Fibroblast of lung (primary cell): Measurements from ENCODE around the gene ARID4A. TPM values are rescaled to one million over a fixed set of nuclear protein-coding genes. Genes with fewer than 3 reads are reported as not detected.

Experiments used
- DNase-seq, 2 donors: peaks; one replicate each; pipeline versions ENCODE4 v3.0.0 to v3.0.0-alpha.2; 2010; ENCODE audit warnings: low read depth in 2 of 2
- H2AFZ ChIP-seq: 2 replicates; pipeline ENCODE4 v1.5.1; 2012; ENCODE audit warnings: low read length, control low read depth, inconsistent platforms
- H3K27ac ChIP-seq: 2 replicates; pipeline ENCODE4 v1.5.1; 2011; ENCODE audit warnings: low read length, control low read depth; ENCODE audit not compliant: insufficient read depth
- H3K27me3 ChIP-seq: 2 replicates; pipeline ENCODE4 v1.5.1; 2011; ENCODE audit warnings: mild to moderate bottlenecking, low read length; ENCODE audit not compliant: control insufficient read depth, insufficient read depth
- H3K36me3 ChIP-seq: 2 replicates; pipeline ENCODE4 v1.5.1; 2011; ENCODE audit warnings: low read length; ENCODE audit not compliant: control insufficient read depth, insufficient read depth
- H3K4me1 ChIP-seq: 2 replicates; pipeline ENCODE4 v1.5.1; 2011; ENCODE audit warnings: low read length; ENCODE audit not compliant: control insufficient read depth, insufficient read depth; ENCODE audit errors: extremely low read depth
- H3K4me2 ChIP-seq: 2 replicates; pipeline ENCODE4 v1.5.1; 2011; ENCODE audit warnings: low read length, control low read depth; ENCODE audit not compliant: insufficient read depth; ENCODE audit errors: extremely low read depth
- H3K4me3 ChIP-seq, 4 experiments: fragments of 200-600 bp in 1 of 4; sonication (generic) in 1 of 4; replicated peaks in 1 of 4; 2 replicates each; pipeline ENCODE4 v1.5.1; 2011 to 2016; ENCODE audit warnings: low read length in 4 of 4, low read depth in 3 of 4, mild to moderate bottlenecking in 3 of 4, control low read depth in 2 of 4, inconsistent platforms in 1 of 4, mixed read lengths in 1 of 4; ENCODE audit not compliant: insufficient read depth in 1 of 4; ENCODE audit errors: control extremely low read depth in 1 of 4
- H3K79me2 ChIP-seq: 2 replicates; pipeline ENCODE4 v1.5.1; 2012; ENCODE audit warnings: mild to moderate bottlenecking, low read length, inconsistent platforms; ENCODE audit not compliant: control insufficient read depth, insufficient read depth
- H3K9ac ChIP-seq: 2 replicates; pipeline ENCODE4 v1.5.1; 2011; ENCODE audit warnings: mild to moderate bottlenecking, low read length, control low read depth; ENCODE audit not compliant: insufficient read depth
- H3K9me3 ChIP-seq: 2 replicates; pipeline ENCODE4 v1.5.1; 2012; ENCODE audit warnings: low read depth, low read length; ENCODE audit not compliant: control insufficient read depth, insufficient read depth
- H4K20me1 ChIP-seq: 2 replicates; pipeline ENCODE4 v1.5.1; 2011; ENCODE audit warnings: low read length; ENCODE audit not compliant: control insufficient read depth, insufficient read depth; ENCODE audit errors: extremely low read depth
- EZH2 ChIP-seq: IDR thresholded peaks from 2 replicates; pipeline ENCODE4 v1.5.1; 2012; ENCODE audit warnings: low read length, control low read depth, mild to moderate bottlenecking; ENCODE audit errors: missing control alignments
- polyA plus RNA-seq, 2 donors: library from polyadenylated mRNA; depleted of rRNA in 1 of 2; stranded (reverse) in 1 of 2; unstranded in 1 of 2; fragments of >200 nt; gene quantifications; 2 replicates each; pipeline ENCODE4 v1.2.1, GENCODE V29; 2011 to 2012; ENCODE audit warnings: missing spikeins in 1 of 2
- total RNA-seq: library from RNA; depleted of rRNA; stranded (reverse); fragments of >200 nt; gene quantifications from 2 replicates; pipeline ENCODE4 v1.2.1, GENCODE V29; 2014
- TF ChIP-seq, protein P1 (sequence below), 2 donors: IDR thresholded peaks in 1 of 2; conservative IDR thresholded peaks in 1 of 2; 1 replicate in 1 of 2; 2 replicates in 1 of 2; pipeline ENCODE4 v1.5.1; 2011 to 2012; ENCODE audit warnings: low read length in 2 of 2, control low read depth in 1 of 2, inconsistent platforms in 1 of 2, low read depth in 1 of 2, mild to moderate bottlenecking in 1 of 2

Gene ARID4A
- total and polyA plus RNA-seq, 2 donors (not counting 1 experiment from before 2014, with no cell fraction given) = 12.1 to 12.2 TPM

DNA sequence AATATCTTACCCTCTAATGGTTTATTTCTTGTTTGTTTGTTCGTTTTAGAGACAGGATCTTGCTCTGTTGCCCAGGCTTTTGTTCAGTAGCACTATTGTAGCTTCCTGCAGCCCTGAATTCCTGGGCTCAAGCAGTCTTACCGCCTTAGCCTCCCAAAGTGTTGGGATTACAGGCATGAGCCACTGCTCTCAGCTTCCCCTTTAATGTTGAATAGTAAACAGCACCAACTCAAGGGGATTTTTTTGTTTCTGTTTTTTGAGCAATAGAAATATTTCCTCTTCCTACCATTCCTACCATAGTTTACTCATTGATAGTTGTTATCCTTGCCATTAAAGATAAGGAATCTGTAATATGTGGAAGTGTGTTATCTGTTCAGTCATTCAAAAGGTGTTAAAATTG, 10.7 kb downstream of the ARID4A start:
- no peak overlapping the region for H3K9ac ChIP-seq
- no peak for DNase-seq
- H3K27ac ChIP-seq = no peak overlapping the region

DNA sequence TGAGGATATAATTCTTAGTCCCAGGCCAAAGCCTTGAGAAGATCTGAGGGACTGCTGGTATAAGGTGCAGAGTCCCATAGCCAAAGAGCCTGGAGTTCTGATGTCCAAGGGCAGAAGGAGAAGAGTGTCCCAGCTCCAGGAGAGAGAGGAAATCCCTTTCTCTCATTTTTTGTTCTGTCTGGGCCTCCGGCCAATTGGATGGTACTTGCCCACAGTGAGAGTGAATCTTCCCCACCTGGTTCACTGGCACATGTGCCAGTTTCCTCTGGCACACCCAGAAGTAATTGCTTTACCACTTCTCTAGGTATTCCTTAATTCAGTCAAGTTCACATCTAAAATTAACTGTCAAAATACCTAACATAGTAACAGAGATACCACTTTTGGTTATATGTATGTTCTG, 15.3 kb downstream of the ARID4A start:
- H3K27ac ChIP-seq = no peak overlapping the region
- peaks cover 2% of the 10 kb centered on the region for H3K4me1 ChIP-seq
- H3K27me3 ChIP-seq = no peaks in the 10 kb centered on the region
- H3K79me2 ChIP-seq = no peaks in the 10 kb centered on the region
- H3K4me3 ChIP-seq = no peak overlapping the region
- no peaks in the 10 kb centered on the region for H3K9me3 ChIP-seq
- no peaks in the 10 kb centered on the region for H4K20me1 ChIP-seq
- H3K9ac ChIP-seq = no peak overlapping the region
- TF ChIP-seq, protein P1, sequence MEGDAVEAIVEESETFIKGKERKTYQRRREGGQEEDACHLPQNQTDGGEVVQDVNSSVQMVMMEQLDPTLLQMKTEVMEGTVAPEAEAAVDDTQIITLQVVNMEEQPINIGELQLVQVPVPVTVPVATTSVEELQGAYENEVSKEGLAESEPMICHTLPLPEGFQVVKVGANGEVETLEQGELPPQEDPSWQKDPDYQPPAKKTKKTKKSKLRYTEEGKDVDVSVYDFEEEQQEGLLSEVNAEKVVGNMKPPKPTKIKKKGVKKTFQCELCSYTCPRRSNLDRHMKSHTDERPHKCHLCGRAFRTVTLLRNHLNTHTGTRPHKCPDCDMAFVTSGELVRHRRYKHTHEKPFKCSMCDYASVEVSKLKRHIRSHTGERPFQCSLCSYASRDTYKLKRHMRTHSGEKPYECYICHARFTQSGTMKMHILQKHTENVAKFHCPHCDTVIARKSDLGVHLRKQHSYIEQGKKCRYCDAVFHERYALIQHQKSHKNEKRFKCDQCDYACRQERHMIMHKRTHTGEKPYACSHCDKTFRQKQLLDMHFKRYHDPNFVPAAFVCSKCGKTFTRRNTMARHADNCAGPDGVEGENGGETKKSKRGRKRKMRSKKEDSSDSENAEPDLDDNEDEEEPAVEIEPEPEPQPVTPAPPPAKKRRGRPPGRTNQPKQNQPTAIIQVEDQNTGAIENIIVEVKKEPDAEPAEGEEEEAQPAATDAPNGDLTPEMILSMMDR (conservative IDR thresholded peaks at IDR 0.05 in 1 of 2, IDR thresholded peaks at IDR 0.05 in 1 of 2; ENCODE audit: low read depth in 1 of 2, low read length in 2 of 2) = no peak
- TF ChIP-seq EZH2 = no peak
- DNase-seq = no peak
- H3K36me3 ChIP-seq = peaks cover 1% of the 10 kb centered on the region
- H3K4me2 ChIP-seq = no peak overlapping the region
- H2AFZ ChIP-seq = no peak overlapping the region

More for the DNA sequence above, 10.7 kb downstream of the ARID4A start:
- no peaks in the 10 kb centered on the region for H3K79me2 ChIP-seq
- H3K36me3 ChIP-seq = peaks cover 1% of the 10 kb centered on the region
- TF ChIP-seq EZH2 = no peak
- TF ChIP-seq, protein P1 (conservative IDR thresholded peaks at IDR 0.05 in 1 of 2, IDR thresholded peaks at IDR 0.05 in 1 of 2; ENCODE audit: low read depth in 1 of 2, low read length in 2 of 2) = no peak
- H3K4me1 ChIP-seq = no peaks in the 10 kb centered on the region
- H3K27me3 ChIP-seq = no peaks in the 10 kb centered on the region
- no peaks in the 10 kb centered on the region for H4K20me1 ChIP-seq
- no peak overlapping the region for H3K4me2 ChIP-seq
- no peak overlapping the region for H2AFZ ChIP-seq
- no peak overlapping the region for H3K4me3 ChIP-seq
- no peaks in the 10 kb centered on the region for H3K9me3 ChIP-seq

DNA sequence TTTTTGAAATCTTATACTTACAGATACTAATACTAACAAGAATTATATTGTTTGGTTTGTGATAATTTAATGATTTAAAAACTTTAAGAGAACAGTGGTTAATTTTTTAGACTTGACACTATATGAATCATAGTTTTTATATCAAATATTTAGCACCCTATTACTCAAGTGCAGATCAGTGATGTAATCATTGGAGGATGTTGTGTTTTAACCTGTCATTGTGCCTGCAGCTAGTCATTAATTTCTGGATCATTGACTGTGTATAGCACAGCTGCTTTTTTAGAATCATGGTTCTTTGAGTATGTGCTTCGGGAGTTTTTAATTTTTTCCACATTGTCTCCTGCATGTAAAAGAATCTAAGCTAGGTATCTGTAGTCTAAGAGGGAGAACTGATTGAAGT, 17.3 kb downstream of the ARID4A start:
- Histone ChIP-seq H3K9ac (no peak overlapping the region), H3K27ac (no peak overlapping the region), H3K4me3 (no peak overlapping the region), H3K4me2 (no peak overlapping the region), H3K79me2 (no peaks in the 10 kb centered on the region), H3K27me3 (no peaks in the 10 kb centered on the region), H3K9me3 (no peaks in the 10 kb centered on the region), H3K4me1 (peaks cover 2% of the 10 kb centered on the region), H4K20me1 (no peaks in the 10 kb centered on the region), H2AFZ (no peak overlapping the region), H3K36me3 (peaks cover 1% of the 10 kb centered on the region)
- TF ChIP-seq, protein P1 (conservative IDR thresholded peaks at IDR 0.05 in 1 of 2, IDR thresholded peaks at IDR 0.05 in 1 of 2; ENCODE audit: low read depth in 1 of 2, low read length in 2 of 2) = no peak
- TF ChIP-seq EZH2 = no peak
- DNase-seq = peak in 1 of 2 donors; percentile 13
